Measurements from ENCODE around the gene CWC22. TPM values are rescaled to one million over a fixed set of nuclear protein-coding genes. Genes with fewer than 3 reads are reported as not detected.
A peak's percentile ranks its signal among the peaks of the same experiment; 100 is the strongest.

The CWC22 gene
- total and polyA plus RNA-seq, 2 of the 13 experiments (the other 11 are each of a cell fraction or from before 2014, with no cell fraction given): 5.7 to 29.2 TPM

DNA sequence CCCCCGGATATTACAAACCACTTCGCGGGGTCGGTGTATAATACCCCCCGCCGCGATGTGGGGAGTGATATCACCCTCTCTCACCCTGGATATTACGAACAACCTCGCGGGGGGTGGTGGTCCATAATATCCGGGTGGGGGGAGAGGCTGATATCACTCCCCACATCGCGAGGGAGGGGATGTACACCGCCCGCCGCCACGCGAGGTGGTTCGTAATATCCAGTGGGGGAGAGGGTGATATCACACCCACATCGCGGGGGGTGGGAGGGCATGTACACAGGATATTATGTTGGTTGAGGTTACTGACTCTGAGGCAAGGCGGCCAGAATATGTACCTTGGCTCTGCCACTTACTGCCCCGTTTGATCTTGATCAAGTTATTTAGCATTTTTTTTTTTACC is 14.8 kb upstream of the CWC22 start:
- POLR2A ChIA-PET: no interaction called here
- H3K79me2 ChIP-seq (ENCODE audit: insufficient read depth, low read length): no peaks in the 10 kb centered on the region

DNA sequence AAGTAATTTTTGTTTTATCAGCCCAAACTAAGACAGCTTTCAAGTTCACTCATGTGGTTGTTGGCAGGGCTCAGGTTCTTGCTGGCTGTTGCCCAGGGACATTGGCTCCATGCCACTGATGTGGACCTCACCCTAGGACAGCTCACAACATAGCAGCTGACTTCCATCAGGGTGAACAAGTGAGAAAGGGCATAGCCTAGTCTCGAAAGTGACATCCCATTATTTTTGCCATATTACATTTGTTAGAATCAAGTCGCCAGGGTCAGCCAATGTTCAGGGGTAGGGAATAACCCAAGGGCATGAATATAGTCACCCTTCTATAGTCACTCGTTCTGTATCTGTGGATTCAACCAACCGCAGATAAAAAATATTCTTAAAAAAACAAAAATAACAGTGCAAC is 10.7 kb upstream of the CWC22 start:
- Histone ChIP-seq H3K9ac (ENCODE audit: insufficient read depth, low read depth, low read length) (no peak overlapping the region), H3K36me3 (replicated peaks in 1 of 2; ENCODE audit: control insufficient read depth in 1 of 2, insufficient read depth in 2 of 2, low read length in 2 of 2) (no peaks in the 10 kb centered on the region), H4K20me1 (ENCODE audit: insufficient read depth, low read length) (no peaks in the 10 kb centered on the region), H3K4me2 (ENCODE audit: low read depth, low read length) (no peak overlapping the region), H3K27ac (ENCODE audit: extremely low read length, insufficient read depth, low read length) (no peak overlapping the region), H2AFZ (ENCODE audit: low read length) (no peak overlapping the region), H3K79me2 (ENCODE audit: insufficient read depth, low read length) (no peaks in the 10 kb centered on the region), H3K27me3 (ENCODE audit: control insufficient read depth in 1 of 2, insufficient read depth in 2 of 2, low read length in 2 of 2) (0 out of 5 replicates have a peak, but pooled peaks cover 0 to 3% of the 10 kb centered on the region in 2 experiments), H3K4me3 (replicated peaks in 1 of 3; ENCODE audit: insufficient read depth in 1 of 3, low read depth in 2 of 3, low read length in 3 of 3) (no peak overlapping the region), H3K9me3 (ENCODE audit: low read length) (no peaks in the 10 kb centered on the region), H3K4me1 (ENCODE audit: insufficient read depth, low read length) (no peaks in the 10 kb centered on the region)
- WGBS (ENCODE audit: low lambda C conversion rate): 41% methylated on average over 4 of the region's 4 CpGs
- no TSS peak for BruUV-seq (replicated peaks)
- in situ Hi-C loops (cut with HindIII; ENCODE audit: extremely low pct_ligation_motif_present, low pct_unique_long_range_greater_than_20kb): no loop called here
- no peak for FAIRE-seq
- peak; percentile 45; the same call in 1 of the 3 replicates for ATAC-seq
- DNase-seq (ENCODE audit: low spot score): no peak
- intact Hi-C loops (cut with micrococcal nuclease; ENCODE audit: unreplicated experiment): no loop called here
- CTCF ChIA-PET (ENCODE audit: low intra/inter-chr PET ratio, low total read pairs): no interaction called here
- POLR2A ChIA-PET: no interaction called here
- TF ChIP-seq NKX3-1 (CRISPR knock-in tag; IDR thresholded peaks at IDR 0.05) (no peak), ZNF263 (CRISPR knock-in tag; IDR thresholded peaks at IDR 0.05) (no peak), ZNF598 (CRISPR knock-in tag; IDR thresholded peaks at IDR 0.05; ENCODE audit: borderline replicate concordance) (no peak), NRL (CRISPR knock-in tag; IDR thresholded peaks at IDR 0.05; ENCODE audit: borderline replicate concordance) (no peak), ZKSCAN1 (IDR thresholded peaks at IDR 0.05; ENCODE audit: low read length) (no peak), ADNP (CRISPR knock-in tag; IDR thresholded peaks at IDR 0.05) (no peak), ZNF609 (CRISPR knock-in tag; IDR thresholded peaks at IDR 0.05; ENCODE audit: borderline replicate concordance) (no peak), U2AF2 (IDR thresholded peaks at IDR 0.05; ENCODE audit: low read depth, low read length) (no peak)

More for the DNA sequence above, 14.8 kb upstream of the CWC22 start:
- CTCF ChIA-PET (ENCODE audit: low intra/inter-chr PET ratio, low total read pairs): no interaction called here
- intact Hi-C loops (cut with micrococcal nuclease; ENCODE audit: unreplicated experiment) (no loop called here), in situ Hi-C loops (cut with HindIII; ENCODE audit: extremely low pct_ligation_motif_present, low pct_unique_long_range_greater_than_20kb) (no loop called here)
- no TSS peak for BruUV-seq (replicated peaks)
- Histone ChIP-seq H3K4me3 (replicated peaks in 1 of 3; ENCODE audit: insufficient read depth in 1 of 3, low read depth in 2 of 3, low read length in 3 of 3) (no peak overlapping the region), H4K20me1 (ENCODE audit: insufficient read depth, low read length) (no peaks in the 10 kb centered on the region), H2AFZ (ENCODE audit: low read length) (no peak overlapping the region), H3K36me3 (replicated peaks in 1 of 2; ENCODE audit: control insufficient read depth in 1 of 2, insufficient read depth in 2 of 2, low read length in 2 of 2) (no peaks in the 10 kb centered on the region), H3K27ac (ENCODE audit: extremely low read length, insufficient read depth, low read length) (no peak overlapping the region), H3K4me2 (ENCODE audit: low read depth, low read length) (no peak overlapping the region), H3K9me3 (ENCODE audit: low read length) (no peaks in the 10 kb centered on the region), H3K27me3 (ENCODE audit: control insufficient read depth in 1 of 2, insufficient read depth in 2 of 2, low read length in 2 of 2) (0 out of 5 replicates have a peak, but pooled peaks cover 0 to 2% of the 10 kb centered on the region in 2 experiments), H3K4me1 (ENCODE audit: insufficient read depth, low read length) (no peaks in the 10 kb centered on the region), H3K9ac (ENCODE audit: insufficient read depth, low read depth, low read length) (no peak overlapping the region)
- TF ChIP-seq ZNF841 (CRISPR knock-in tag; IDR thresholded peaks at IDR 0.05; ENCODE audit: borderline replicate concordance): no peak
- TF ChIP-seq, protein P1, sequence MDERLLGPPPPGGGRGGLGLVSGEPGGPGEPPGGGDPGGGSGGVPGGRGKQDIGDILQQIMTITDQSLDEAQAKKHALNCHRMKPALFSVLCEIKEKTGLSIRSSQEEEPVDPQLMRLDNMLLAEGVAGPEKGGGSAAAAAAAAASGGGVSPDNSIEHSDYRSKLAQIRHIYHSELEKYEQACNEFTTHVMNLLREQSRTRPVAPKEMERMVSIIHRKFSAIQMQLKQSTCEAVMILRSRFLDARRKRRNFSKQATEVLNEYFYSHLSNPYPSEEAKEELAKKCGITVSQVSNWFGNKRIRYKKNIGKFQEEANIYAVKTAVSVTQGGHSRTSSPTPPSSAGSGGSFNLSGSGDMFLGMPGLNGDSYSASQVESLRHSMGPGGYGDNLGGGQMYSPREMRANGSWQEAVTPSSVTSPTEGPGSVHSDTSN (CRISPR knock-in tag; IDR thresholded peaks at IDR 0.05): no peak
- no peak for TF ChIP-seq ESRRA (CRISPR knock-in tag; IDR thresholded peaks at IDR 0.05; ENCODE audit: low read depth)
- no peak for TF ChIP-seq ZMYM2 (CRISPR knock-in tag; IDR thresholded peaks at IDR 0.05)
- TF ChIP-seq TFAP4 (IDR thresholded peaks at IDR 0.05; ENCODE audit: borderline replicate concordance, low read depth): no peak
- TF ChIP-seq MXD4 (CRISPR knock-in tag; IDR thresholded peaks at IDR 0.05): no peak
- ATAC-seq (no peak), FAIRE-seq (no peak), DNase-seq (ENCODE audit: low spot score) (no peak)
- 87% methylated on average over 23 of the region's 23 CpGs for WGBS (ENCODE audit: low lambda C conversion rate)
